Lung microvascular endothelial cell (primary cell): ENCODE data around the gene DUS4L. TPM values are rescaled to one million over a fixed set of nuclear protein-coding genes. Genes with fewer than 3 reads are reported as not detected.

Source experiments
- DNase-seq, 2 donors: peaks; one replicate each; pipeline versions ENCODE4 v3.0.0 to v3.0.0-alpha.2; 2010; ENCODE audit warnings: low read depth in 2 of 2
- total RNA-seq: library from RNA; depleted of rRNA; stranded (reverse); fragments of >200 nt; gene quantifications from 2 replicates; pipeline ENCODE4 v1.2.1, GENCODE V29; 2014

The DUS4L gene
- total RNA-seq, 1 donor from 2014 or later, result 3.2 TPM

DNA sequence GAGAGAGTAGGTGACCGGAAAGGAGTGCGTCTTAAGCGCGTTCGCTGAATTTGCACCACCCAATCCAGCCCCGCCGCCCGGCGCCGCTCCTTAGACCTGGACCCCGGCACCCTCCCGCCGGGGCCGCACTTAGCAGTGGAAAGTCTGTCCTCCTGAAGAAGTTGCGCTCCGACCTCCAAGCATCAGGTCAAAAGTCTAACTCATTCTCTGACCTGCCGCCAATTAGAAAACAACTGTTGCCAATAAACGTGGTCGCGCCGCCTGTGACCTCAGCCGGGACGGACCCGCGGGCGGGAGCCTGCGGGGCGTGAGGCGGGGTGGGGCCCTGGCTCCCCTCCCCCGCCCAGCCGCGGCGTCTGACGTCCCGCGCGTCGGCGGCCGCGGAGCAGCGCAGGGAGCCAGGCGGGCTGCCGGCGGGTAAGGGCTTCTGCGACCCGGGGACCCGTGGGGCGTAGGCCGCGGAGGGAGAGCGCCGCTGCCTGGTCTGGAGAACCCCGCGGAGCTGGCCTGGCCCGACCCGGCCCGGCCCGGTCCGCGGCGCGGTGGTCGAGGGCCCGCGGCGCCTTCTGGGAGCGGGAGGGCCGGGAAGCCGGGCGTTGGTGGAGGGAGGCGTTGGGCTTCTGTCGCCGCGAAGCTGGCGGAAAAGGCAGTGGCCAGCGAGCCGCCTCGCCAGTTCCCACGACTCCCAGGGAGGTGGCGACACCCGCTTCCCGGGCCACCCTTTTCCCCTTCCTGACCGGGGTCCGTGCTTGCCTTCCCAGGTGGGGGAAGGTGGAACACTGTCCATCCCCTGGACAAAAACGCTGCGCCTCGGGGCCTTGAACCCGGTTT lies 16.3 kb downstream of the DUS4L start, which contains the start of gene BCAP29:
Gene BCAP29 (plus strand): TSS at position 362 of the 831 bp plus-strand sequence. CDS start 527 bp downstream, outside the sequence.
- DNase-seq, result peak; percentile 75 to 80

DNA sequence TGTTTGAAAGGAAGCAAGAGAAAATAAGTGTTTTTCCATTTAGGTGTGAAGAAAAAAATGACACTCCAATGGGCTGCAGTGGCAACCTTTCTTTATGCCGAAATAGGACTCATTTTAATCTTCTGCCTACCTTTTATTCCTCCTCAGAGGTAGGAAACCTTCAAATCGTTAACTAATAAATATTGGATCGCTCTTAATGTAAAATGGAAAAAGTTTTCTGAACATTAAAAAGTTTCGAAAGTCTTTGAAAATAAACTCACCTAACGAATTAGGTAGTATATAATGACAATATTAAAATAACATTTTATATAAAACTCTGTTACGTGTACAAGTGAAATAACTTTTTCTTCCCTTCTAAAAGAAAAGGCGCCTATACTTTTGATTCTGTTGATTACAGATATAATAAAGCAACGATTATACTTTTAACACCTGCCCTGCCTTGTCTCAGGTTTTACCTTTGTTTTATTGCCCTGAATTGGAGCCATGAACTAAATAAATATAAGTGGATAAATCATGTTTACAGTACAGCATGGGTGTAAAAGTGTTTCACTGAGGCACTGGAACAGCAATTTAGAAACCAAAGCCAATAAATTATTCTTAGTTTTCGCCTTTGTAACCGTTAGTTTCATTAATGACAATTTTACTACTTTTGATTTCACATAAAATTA lies 17.1 kb downstream of the DUS4L start:
- DNase-seq, result no peak

DNA sequence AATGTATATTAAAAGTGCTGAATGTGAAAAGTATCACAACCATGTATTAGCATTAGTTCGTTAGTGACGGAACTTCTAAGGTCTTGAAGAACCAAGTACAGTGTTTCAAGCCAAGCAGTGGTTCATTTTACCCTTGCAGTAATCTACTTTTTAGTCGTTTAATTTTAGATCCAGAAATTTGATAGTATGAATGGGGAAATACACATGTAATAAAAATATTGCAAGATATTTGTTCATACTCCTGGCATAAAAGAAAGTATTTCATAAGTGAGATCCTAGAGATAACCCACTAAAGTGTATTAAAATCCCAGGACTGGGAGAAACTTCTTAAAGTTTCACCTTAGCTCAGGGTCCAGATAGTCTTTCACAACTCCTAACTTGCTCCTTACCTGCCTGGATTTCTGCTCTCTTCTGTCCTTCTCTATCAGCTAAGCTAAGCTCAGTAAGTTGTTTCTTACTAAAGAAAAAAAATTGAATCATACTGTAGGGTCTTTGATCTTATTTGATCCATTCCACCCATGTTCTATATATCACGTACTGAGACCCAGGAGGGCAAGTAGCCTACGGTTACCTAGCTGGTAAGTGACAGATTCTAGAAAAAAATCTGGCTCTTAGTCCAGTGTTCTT lies 17.7 kb downstream of the DUS4L start:
- no peak for DNase-seq

DNA sequence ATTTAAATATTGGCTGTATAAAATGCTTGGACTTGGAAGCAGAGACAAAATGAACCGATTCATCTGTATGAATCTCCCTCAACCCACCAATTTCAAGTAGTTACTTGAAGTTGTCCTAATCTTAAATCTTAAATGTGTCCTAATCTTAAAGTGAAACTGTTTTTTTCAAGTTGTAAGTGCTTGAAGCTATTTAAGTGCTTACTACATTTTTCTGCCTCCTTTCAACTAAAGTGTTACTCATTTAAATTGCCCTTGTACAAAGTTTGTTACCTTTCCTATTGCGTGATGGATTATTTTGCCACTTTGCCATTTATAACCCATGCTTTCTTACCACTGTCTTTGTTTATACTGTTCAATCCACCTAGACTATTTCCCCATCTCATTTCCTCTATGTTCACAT lies 19.1 kb downstream of the DUS4L start:
- DNase-seq, result no peak

DNA sequence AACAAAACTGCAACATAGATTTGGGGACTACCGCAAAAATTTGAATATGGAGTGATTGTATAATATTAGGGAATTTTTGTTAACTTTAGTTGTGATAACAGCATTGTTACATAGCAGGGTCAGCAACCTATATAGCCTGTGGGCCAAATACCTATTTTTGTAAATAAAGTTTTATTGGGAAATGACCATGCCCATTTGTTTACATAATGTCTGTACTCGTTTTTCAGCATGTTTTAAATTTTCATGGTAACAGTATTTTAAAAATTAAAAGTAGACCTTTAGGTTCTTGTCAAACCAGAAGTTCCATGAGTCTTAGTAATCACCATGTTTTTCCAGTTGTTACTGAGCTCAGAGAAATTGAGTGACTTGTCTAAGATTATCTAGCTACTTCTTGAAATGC lies 20.9 kb downstream of the DUS4L start:
- no peak for DNase-seq

DNA sequence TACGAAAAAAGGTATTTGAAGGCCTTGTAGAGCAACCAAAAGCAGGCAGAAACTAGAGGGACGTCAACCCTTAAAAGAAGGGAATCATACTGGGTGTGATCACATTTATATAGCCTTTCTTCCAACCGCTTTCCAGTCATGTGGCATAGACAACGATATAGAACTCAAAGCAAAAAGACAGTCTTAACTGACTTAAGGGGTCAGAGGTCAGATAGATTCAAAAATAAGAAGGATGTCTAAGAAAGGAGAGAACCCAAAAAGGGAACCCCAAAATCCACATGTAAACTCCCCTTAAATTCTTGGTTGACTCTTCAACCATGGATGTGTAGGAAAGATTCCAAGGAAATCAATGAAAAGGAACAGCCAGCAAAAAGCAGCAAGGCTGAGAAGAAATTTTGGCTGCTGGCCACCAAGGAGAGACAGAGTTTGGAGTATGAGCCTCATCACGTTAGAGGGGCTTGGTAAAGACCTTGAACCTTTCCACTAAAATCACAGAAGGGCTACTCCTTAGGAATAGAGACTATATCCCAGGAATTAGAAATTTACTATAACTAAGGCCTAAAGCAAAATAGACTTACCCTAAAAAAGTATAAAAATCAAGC lies 24.9 kb downstream of the DUS4L start:
- no peak for DNase-seq

DNA sequence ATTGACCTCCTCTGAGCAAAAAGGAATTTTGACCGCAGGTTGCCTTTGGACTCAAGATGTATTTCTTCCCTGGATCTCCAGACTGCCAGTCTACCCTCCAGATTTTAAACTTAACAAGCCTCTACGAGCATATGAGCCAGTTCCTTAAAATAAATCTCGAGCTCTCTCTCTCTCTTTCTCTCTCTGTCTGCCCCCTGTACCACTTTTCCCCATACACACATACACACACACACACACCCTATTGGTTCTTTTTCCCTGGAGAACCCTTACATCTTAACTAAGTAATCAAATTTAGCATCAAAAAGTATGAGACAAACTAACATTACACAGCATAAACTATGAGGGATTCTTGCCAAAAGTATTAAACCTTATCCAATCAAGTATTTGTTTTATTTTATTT lies 27.6 kb downstream of the DUS4L start:
- no peak for DNase-seq

DNA sequence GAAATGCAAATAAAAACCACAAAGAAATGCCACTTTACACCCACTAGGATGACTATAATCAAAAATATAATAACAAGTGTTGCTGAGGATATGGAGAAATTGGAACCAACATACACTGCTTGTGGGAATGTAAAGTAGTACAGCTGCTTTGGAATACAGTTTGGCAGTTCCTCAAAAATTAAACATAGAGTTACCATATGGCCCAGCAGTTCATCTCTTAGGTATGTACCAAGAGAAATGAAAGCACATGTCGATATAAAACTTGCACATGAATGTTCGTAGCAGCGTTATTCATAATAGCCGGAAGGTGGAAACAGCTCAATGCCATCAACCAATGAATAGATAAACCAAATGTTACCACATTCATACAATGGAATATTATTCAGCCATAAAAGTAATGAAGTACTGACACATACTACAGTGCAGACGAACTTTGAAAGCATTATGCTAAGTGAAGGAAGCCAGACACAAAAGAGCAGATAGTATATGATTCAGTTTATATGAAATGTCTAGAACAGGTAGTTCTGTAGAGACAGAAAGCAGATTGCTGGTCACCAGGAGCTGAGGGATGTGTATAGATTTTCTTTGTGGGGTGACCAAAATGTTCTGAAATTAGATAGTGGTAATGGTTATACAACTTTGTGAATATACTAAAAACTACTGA lies 28.7 kb downstream of the DUS4L start:
- DNase-seq, result no peak

DNA sequence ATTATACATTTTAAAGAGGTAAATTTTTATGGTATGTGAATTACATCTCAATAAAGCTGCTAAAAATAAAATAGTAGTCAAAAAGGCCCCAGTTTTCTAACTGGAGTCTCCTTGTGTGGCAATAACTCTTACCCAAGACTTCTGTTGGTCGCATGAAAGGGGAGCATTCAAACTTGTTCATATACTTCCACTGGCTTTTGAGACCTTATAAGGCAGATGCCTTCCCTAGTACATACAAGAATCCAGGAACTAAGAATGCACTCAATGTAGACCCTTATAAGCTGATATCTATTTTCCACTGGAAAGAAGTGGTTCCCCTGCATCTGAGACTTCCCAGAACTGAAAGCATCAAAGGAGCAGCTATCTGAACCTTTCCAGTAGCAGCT lies 29.2 kb downstream of the DUS4L start:
- DNase-seq, result no peak

DNA sequence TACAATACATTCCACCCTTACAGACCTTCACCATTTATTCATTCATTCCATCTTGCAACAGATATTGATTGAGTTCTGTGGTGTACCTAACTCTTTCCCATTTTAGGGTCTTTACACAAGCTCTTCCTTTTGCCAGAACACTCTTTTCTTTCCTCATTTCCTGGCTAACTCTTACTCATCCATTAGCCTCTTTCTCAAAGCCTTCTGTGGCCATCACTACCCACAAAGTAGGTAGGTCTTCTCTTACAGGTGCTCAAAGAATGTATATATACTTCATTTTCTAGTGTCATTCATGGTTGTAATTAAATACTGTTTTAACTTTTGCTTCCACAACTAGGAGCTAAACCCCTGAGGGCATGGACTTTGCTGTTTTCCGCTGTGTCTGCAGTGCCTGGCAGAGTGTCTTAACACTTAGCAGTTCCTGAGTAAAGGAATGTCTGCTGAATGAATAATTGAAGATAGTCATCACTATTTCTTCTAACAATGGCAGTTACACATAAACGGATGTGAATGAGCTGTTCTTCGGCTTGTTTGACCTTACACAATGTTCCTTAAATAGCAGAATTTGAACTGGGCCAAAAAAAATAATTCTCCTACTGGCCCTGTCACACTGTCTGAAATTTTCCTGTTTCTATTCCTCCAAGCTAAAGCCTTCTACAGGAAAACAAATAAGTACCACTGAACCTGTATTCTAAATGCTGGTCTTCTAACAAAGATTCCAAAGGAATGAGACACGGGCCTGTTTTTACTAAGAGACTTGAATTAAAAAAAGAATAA lies 31.4 kb downstream of the DUS4L start:
- peak; percentile 81 to 98 for DNase-seq

DNA sequence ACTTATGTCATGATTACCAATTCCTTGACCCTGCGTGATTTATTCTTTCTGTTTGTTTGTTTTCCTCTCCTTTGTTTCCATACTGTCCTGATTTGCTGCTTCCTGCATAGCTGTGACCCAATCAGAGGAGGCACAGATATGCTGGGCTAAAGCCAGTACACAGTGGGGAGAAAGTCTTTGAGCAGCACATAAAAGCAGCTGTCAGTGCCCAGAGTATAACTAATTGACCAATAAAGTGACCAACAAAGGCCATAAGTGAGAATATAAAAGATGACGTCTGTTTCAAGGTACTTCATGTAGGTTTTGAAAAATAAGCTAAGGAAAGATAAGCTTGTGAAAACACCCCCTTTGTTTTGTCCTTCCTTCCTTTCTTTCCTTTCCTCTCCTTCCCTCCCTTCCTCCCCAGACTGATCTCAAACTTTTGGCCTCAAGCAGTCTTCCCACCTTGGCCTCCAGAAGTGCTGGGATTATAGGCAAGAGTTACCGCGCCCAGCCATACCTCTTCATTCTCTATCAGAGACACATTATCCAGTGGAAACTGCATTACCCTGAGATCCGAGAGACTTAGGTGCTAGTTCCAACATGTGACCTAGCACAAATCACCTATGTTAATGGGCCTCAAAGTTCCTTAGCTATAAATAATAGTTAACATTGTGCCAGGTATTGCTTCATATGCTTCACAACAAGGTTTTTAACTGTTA lies 33.3 kb downstream of the DUS4L start:
- DNase-seq, result peak; percentile 54 to 89

DNA sequence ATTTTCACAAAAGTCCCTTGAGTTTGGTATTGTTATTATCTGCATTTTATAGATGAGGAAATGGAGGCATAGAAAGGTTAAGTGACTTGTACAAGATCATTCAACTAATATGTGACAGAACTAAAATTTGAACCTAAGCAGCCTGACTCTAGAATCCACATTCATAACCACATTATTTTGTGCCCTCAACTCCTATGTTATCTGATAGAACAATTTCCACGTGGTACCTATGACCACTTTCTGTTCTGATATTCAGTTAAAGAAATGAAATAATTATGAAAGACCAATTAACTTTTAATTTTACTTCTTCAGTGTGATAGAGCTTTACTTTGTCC lies 33.8 kb downstream of the DUS4L start:
- DNase-seq, result no peak

DNA sequence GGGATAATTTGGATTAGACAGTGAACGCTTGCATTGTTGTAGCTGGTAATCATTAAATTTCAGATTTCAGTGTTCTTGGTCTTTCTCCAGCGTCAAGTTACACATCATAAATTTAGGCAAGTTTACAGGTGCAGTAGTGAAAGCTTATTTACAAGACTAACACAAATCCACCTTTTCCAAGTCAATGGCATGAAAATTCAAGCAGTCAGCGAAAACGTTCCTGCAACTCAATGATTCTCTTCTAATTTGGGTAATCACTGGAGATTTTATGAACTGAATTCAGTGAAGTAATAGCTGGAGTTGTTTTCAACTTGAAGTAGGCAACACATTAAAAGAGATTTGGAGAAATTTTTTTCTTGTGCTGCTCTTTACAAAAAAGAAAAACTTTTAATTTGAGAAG lies 34.2 kb downstream of the DUS4L start:
- DNase-seq, result no peak

DNA sequence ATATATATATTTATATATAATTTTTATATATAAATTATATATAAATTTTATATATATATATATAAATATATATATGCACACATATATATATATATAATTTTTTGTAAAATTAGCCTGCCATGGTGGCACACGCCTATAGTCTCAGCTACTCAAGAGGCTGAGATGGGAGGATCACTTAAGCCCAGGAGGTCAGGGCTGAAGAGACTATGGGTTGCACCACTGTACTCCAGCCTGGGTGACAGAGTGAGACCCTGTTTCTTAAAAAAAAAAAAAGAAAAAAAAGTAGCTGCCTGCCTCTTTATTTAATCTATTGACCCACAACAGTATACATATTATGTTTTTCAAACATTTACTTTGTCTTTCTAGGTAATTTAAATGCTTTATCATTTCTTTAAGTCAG lies 35.5 kb downstream of the DUS4L start:
- DNase-seq, result no peak

DNA sequence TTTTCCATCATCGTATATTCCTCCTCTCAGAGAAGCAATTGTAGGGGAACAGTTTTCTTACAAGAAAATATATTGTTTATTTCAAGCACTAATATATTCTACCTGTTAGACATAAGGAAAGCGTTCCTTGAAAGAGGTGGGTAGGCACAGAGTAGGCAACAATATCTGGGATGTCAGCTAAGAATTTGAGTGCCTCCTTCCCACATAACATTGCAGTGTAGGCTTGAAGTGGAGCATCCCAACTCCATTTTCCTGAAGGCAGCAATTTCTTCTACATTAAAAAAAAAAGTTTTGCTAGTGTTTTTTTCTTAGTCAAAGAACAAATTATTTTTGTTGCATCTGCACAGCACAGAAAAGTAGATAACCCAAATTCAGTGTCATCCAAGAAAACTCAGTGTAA lies 37.0 kb downstream of the DUS4L start:
- DNase-seq, result no peak

DNA sequence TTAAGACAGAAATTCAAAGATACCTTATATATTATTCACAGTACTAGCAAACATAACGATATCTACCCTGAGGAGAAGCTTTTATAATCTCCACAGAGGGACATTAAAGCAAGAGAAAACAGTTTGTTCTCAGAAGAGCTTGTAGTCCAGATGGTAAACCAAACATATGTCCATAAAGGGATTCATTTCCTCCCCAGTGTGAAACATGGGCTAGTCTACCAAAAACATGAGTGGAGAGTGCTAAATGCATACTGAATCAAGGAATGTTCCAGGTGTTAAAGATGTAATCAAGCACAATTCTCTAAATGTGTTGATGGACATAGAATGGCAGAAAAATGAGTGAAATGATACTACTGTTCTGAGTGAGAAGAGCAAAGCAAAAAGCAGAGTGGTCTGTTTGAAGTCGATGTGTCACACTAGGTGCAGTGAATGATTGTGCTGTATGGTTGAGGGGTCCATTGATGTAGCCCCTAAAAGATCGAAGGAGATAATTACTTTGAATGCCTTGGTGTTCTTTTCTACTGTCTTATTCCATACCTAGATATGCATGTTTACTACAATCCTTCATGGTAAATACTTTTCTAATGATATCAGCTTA lies 41.5 kb downstream of the DUS4L start:
- DNase-seq, result no peak

DNA sequence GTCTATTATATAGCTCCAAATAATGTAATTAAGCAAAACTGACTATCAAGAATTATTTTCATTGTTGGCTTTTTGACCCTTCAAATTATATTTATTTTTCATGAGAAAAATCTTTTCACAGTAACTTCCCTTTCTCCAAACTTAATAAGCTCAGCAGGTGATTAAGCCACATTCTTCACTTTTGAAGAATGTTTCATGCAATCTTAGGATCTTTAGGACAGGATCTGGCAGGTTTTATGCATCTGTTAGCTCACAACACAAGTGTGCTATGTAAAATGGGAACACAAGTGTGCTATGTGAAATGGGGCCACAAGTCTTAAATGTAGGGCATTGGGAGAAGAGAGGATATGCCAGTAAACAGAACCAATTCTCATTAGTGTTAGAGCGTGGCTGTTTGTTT lies 42.5 kb downstream of the DUS4L start:
- DNase-seq, result no peak

DNA sequence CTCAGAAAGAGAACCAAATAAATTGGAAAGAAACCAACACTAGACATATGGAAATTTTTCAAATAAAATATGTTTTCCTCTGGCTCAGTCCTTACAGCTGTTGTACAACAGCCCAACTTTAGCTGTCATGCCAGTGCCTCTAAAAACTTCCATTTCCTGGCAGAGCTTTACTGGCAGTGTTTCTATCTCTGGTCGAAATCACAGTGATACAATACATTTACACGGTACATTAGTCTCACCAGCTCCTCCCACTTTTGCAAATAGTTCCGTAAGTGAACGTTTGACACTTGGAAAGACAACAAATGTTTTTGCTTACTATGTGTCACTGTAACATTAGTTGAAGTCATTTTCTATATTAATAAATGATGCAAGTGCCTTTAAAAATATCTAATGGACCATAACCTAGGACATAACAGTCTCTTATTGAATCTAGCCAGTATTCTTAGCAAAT lies 46.1 kb downstream of the DUS4L start:
- DNase-seq, result peak; percentile 36 to 91

DNA sequence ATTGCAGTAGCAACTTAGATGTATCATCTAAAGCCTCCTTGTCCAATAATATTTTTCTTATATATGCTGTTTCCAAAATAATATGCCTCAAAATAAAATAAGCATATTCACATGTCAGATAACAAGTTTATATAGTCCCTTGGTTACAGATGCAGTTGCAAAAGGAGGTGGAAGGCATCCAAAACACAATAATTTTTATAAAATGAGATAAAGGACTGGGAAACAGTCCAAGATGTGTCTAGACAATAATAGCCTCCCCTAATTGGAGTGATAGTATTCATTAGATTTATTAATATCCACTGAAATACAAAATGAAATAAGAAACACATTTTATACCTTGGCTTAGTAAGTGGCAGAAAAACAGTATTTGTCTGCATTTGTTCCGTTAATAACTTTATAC lies 46.6 kb downstream of the DUS4L start:
- peak in 1 of 2 donors; percentile 27 for DNase-seq

DNA sequence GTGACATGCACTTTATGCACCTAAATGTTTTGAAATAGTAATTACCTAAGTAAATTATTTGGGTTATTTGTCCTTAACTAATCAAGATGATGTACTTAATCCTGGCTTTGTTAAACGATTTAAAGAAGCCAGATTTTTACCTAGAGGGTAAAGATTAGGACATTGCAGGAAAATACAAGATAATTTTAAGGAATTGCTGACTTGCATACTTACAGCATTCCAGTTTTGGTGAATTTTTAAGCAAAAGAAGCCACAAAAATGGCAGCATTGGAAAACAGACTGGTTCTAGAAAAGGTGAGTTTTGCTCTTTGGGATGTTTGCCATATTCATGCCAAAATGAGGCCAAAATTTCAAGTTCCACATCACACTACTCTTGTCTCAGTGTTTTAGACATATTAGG lies 49.7 kb downstream of the DUS4L start:
- no peak for DNase-seq
